ENCODE measurements around the gene UGT1A3.
A peak's percentile ranks its signal among the peaks of the same experiment; 100 is the strongest.

Gene UGT1A3

DNA sequence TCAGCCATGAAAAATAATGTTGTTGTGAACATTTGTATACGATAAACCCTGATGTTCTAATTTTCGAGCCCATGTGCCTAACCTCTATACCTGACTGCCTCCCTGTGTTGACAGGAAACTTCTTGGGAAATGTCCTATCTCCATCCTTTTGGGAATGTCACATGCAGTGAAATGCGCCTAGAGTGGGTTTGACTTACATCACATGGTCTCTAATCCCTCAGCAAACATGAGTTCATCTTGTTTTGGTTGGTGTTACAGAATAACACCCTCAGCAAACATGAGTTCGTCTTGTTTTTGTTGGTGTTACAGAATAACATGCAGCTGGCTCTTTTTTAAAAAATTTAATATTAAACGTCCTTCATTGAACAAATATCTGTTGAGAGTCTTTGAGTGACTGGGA, 40.5 kb upstream of the UGT1A3 start:
- TF ChIP-seq, protein P1, sequence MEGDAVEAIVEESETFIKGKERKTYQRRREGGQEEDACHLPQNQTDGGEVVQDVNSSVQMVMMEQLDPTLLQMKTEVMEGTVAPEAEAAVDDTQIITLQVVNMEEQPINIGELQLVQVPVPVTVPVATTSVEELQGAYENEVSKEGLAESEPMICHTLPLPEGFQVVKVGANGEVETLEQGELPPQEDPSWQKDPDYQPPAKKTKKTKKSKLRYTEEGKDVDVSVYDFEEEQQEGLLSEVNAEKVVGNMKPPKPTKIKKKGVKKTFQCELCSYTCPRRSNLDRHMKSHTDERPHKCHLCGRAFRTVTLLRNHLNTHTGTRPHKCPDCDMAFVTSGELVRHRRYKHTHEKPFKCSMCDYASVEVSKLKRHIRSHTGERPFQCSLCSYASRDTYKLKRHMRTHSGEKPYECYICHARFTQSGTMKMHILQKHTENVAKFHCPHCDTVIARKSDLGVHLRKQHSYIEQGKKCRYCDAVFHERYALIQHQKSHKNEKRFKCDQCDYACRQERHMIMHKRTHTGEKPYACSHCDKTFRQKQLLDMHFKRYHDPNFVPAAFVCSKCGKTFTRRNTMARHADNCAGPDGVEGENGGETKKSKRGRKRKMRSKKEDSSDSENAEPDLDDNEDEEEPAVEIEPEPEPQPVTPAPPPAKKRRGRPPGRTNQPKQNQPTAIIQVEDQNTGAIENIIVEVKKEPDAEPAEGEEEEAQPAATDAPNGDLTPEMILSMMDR (conservative IDR thresholded peaks at IDR 0.05; ENCODE audit: low read depth, low read length) = no peak
- no peak overlapping the region for H3K4me3 ChIP-seq (ENCODE audit: low read depth, low read length)
- DNase-seq (ENCODE audit: low read depth) = no peak

GRCh38 chr2:233689031-233689430, 39.8 kb upstream of the UGT1A3 start:
- TF ChIP-seq, protein P1 (conservative IDR thresholded peaks at IDR 0.05; ENCODE audit: low read depth, low read length) = no peak
- no peak overlapping the region for H3K4me3 ChIP-seq (ENCODE audit: low read depth, low read length)
- no peak for DNase-seq (ENCODE audit: low read depth)

- DNase-seq (ENCODE audit: low read depth) = peak; percentile 14
- TF ChIP-seq, protein P1 (conservative IDR thresholded peaks at IDR 0.05; ENCODE audit: low read depth, low read length) = no peak
- H3K4me3 ChIP-seq (ENCODE audit: low read depth, low read length) = no peak overlapping the region
Measured at GRCh38 chr2:233689501-233689900, 39.3 kb upstream of the UGT1A3 start.

DNA sequence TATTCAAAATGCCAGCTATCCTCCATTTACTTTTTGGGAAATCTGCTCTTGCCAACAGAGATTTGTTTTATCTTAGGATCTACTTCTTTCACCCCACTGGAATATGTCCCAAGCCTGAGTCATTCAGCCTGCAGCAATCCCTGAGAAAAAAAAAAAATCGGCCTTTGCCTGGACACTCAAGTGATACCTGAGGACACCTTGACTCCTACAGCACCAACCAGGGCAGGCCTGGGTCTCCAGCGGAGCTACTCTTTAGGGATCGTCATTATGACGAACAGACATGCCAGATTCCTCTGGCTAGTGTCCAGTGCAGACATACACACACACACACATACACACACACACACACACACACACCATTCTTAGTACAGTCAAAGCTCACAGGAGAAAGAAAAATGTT, 38.4 kb upstream of the UGT1A3 start:
- H3K4me3 ChIP-seq (ENCODE audit: low read depth, low read length) = no peak overlapping the region
- peak; percentile 15 for DNase-seq (ENCODE audit: low read depth)
- TF ChIP-seq, protein P1 (conservative IDR thresholded peaks at IDR 0.05; ENCODE audit: low read depth, low read length) = no peak

DNA sequence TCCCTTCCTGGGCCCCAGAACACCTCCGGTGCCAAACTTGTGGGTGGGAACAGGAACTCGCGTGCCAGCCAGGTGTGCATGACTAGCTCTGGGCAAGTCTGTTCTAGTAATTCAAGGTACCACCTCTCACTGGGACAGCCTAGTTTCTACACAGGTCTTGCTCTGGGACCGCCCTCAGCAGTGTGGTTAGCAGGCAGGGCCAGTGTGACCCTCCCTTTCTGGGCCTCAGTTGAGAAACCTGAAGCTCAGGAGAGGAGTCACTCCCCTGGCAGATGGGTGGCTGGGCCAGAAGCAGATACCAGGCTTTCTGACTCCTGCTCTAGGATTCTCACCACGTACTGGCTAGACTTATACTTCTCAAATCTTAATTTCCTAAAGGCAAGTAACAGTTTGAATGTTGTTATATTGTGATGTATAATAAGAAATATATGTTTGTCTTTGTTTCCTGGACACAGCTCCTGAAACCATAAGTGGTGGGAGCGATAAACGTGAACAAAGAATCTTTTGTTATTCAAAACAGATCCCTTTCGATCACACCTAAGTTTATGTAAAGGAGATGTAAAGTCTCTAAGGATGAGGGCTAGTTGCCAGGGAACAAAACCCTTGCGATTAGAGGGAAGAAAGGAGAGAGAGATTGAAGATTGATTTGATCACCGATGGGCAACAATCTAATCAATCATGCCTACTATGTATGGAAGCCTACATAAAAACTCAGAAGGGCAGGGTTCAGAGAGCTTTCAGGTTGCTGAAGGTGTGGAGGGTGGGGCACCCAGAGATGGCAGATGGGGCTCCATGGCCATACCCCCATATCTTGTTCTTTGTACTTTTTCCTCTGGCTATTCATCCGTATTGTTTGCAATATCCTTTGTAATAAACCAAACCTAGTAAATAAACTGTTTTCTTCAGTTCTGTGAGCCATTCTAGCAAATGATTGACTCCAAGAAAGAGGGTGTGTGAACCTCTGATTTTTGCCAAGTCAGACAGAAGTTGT, 37.1 kb upstream of the UGT1A3 start:
- TF ChIP-seq, protein P1 (conservative IDR thresholded peaks at IDR 0.05; ENCODE audit: low read depth, low read length) = no peak
- DNase-seq (ENCODE audit: low read depth) = no peak
- no peak overlapping the region for H3K4me3 ChIP-seq (ENCODE audit: low read depth, low read length)

- H3K4me3 ChIP-seq (ENCODE audit: low read depth, low read length) = no peak within 1 kb of the TSS
- TF ChIP-seq, protein P1 (conservative IDR thresholded peaks at IDR 0.05; ENCODE audit: low read depth, low read length) = no peak
- no peak for DNase-seq (ENCODE audit: low read depth)
Measured at GRCh38 chr2:233692648-233693047, 36.2 kb upstream of the UGT1A3 start, which contains the start of gene UGT1A6. Gene UGT1A6 (plus strand): TSS chr2:233692890. CDS start chr2:233693005, 115 bp downstream.
